Upper lobe of left lung (tissue), 6 donors: Measurements from ENCODE around the gene HDAC8. TPM values are rescaled to one million over a fixed set of nuclear protein-coding genes. Genes with fewer than 3 reads are reported as not detected.
A peak's percentile ranks its signal among the peaks of the same experiment; 100 is the strongest.
"Not testable (repeated sequence)": the region's sequence is repeated elsewhere in the genome, so short reads cannot be mapped to it uniquely, and the experiment has no call there.

ENCODE experiments used
- ATAC-seq, 2 donors: fragments of 200-7000 bp; cut with Tn5 transposase; one replicate each; pipeline ENCODE4 v1.9.1; 2022; ENCODE audit warnings: mild to moderate bottlenecking in 2 of 2, moderate library complexity in 2 of 2; ENCODE audit not compliant: low FRiP score in 2 of 2
- DNase-seq, 2 donors: peaks; one replicate each; pipeline ENCODE4 v3.0.0-alpha.2; 2019 to 2020
- H3K27ac ChIP-seq, 4 donors: fragments of 200-600 bp; sonication (generic); one replicate each; pipeline ENCODE4 v1.5.1; 2016 to 2019
- H3K27me3 ChIP-seq, 4 donors: fragments of 200-600 bp; sonication (generic); one replicate each; pipeline ENCODE4 v1.5.1; 2017 to 2019
- H3K36me3 ChIP-seq, 4 donors: fragments of 200-600 bp; sonication (generic); one replicate each; pipeline ENCODE4 v1.5.1; 2016 to 2019
- H3K4me1 ChIP-seq, 4 donors: fragments of 200-600 bp; sonication (generic); one replicate each; pipeline ENCODE4 v1.5.1; 2018 to 2019
- H3K4me3 ChIP-seq, 4 donors: fragments of 200-600 bp; sonication (generic); one replicate each; pipeline ENCODE4 v1.5.1; 2017 to 2019; ENCODE audit warnings: mild to moderate bottlenecking in 2 of 4, moderate library complexity in 1 of 4
- H3K9me3 ChIP-seq, 4 donors: fragments of 200-600 bp; sonication (generic); one replicate each; pipeline ENCODE4 v1.5.1; 2018 to 2019
- CTCF ChIP-seq, 6 experiments: fragments of 450-650 bp in 4 of 6; fragments of 200-600 bp in 2 of 6; sonication (generic) in 2 of 6; IDR thresholded peaks; one replicate each; pipeline ENCODE4 v1.5.1; 2016 to 2019; ENCODE audit warnings: antibody characterized with exemption in 6 of 6
- EP300 ChIP-seq, 4 donors: sonication (generic); formaldehyde crosslinking; IDR thresholded peaks; one replicate each; pipeline ENCODE4 v1.5.1; 2017; ENCODE audit warnings: antibody characterized with exemption in 4 of 4, control low read depth in 2 of 4
- POLR2A ChIP-seq, 4 donors: fragments of 450-650 bp; IDR thresholded peaks; one replicate each; pipeline ENCODE4 v1.5.1; 2016 to 2017; ENCODE audit warnings: antibody characterized with exemption in 4 of 4, mild to moderate bottlenecking in 2 of 4
- POLR2AphosphoS5 ChIP-seq, 2 donors: sonication (generic); formaldehyde crosslinking; IDR thresholded peaks; one replicate each; pipeline ENCODE4 v1.5.1; 2017; ENCODE audit warnings: antibody characterized with exemption in 2 of 2
- WGBS, 2 donors: methylation state at CpG; one replicate each; pipeline ENCODE4 v1.1.5; 2017 to 2018; 5-methylcytosine and 5-hydroxymethylcytosine counted together
- total RNA-seq, 6 donors: library from RNA; depleted of rRNA in 4 of 6; stranded (reverse); fragments of >200 nt in 4 of 6; gene quantifications; one replicate each; pipeline versions ENCODE4 v1.1.0 to v1.2.1, GENCODE V29; 2016 to 2021
- donor health status: DM: no; HTN: no; CAD: no; lungs with moderate emphysema.
- donor health status: DM: no; HTN: yes; CAD: no; lungs with severe emphysema.

HDAC8 gene
- total RNA-seq, 6 donors from 2014 or later: 21.5 to 56.6 (median 35.0) TPM

DNA sequence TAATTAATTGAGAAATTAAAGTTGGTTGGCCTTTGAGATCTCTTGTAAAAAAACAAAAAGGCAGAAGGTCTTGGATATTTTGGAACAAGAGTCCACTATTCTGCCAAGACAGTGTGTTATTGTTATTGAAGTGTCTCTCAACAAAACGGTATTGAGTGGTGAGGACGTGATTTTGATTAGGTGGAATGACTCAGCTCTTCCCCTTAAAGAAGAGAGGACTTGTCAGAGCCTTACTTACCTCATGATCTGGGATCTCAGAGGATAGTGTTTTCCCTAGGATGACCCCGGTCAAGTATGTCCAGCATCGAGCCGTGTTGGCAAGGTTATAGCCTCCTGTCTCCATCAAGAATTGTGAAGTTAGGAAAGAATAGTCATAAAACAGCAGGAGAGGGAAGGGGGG lies 110.9 kb downstream of the HDAC8 start:
- no peak for TF ChIP-seq CTCF (IDR thresholded peaks at IDR 0.05)
- TF ChIP-seq POLR2AphosphoS5 (IDR thresholded peaks at IDR 0.05): no peak
- TF ChIP-seq EP300 (IDR thresholded peaks at IDR 0.05): no peak
- TF ChIP-seq POLR2A (IDR thresholded peaks at IDR 0.05): no peak
- Histone ChIP-seq H3K27ac (no peak overlapping the region), H3K9me3 (no peaks in the 10 kb centered on the region), H3K36me3 (peaks cover 0 to 8% (median 0%) of the 10 kb centered on the region in 4 donors), H3K4me3 (no peak overlapping the region), H3K27me3 (no peaks in the 10 kb centered on the region), H3K4me1 (no peaks in the 10 kb centered on the region)
- no peak for DNase-seq
- 71 to 83% methylated on average over 5 of the region's 5 CpGs for WGBS, 2 donors
- no peak for ATAC-seq

DNA sequence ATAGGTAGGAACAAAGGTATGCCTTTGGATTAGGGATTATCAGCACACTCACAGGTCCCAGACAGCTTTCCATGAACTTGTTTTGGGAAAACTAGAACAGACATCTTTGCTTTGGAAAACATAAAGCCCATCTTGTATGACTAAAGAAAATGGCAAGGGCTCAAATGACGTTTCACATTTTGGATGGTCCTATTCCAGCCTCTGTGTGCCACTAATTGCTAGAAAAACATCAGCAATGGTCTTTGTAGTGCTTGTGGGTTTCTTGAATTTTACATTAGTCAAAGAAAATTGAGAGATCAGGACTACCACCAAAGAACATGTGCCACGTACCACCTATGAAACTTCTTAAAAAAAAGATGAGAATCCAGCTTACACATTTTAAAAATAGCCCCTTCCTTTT lies 111.4 kb downstream of the HDAC8 start:
- TF ChIP-seq POLR2AphosphoS5 (IDR thresholded peaks at IDR 0.05) (no peak), EP300 (IDR thresholded peaks at IDR 0.05) (no peak), POLR2A (IDR thresholded peaks at IDR 0.05) (no peak), CTCF (IDR thresholded peaks at IDR 0.05) (no peak)
- H3K9me3 ChIP-seq: no peaks in the 10 kb centered on the region
- DNase-seq: no peak
- WGBS, 2 donors: 78 to 90% methylated on average over 2 of the region's 2 CpGs
- no peak overlapping the region for H3K27ac ChIP-seq
- no peak overlapping the region for H3K4me3 ChIP-seq
- peaks cover 0 to 8% (median 0%) of the 10 kb centered on the region in 4 donors for H3K36me3 ChIP-seq
- no peak for ATAC-seq
- H3K27me3 ChIP-seq: no peaks in the 10 kb centered on the region
- H3K4me1 ChIP-seq: no peaks in the 10 kb centered on the region

DNA sequence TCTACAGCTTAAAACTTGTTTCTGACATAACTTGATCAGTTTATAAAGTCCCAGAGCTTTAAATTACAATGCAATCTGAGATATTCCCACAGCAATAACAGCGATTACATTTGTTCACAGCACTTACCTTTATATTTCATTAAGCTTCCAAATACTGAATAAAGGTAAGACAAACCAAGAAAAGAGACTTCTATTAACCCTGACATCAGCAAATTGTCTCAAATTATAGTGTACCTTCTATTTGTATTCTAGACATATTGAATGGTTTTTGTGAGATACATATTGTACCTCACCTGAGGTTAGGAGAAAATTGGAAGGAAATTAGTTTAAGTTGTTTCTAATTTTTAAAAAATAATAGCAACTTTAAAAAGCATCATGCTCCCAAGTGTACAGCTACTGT lies 111.9 kb downstream of the HDAC8 start:
- DNase-seq (no peak), ATAC-seq (no peak)
- no peaks in the 10 kb centered on the region for H3K4me1 ChIP-seq
- TF ChIP-seq CTCF (IDR thresholded peaks at IDR 0.05) (no peak), EP300 (IDR thresholded peaks at IDR 0.05) (no peak), POLR2A (IDR thresholded peaks at IDR 0.05) (no peak), POLR2AphosphoS5 (IDR thresholded peaks at IDR 0.05) (no peak)
- no peaks in the 10 kb centered on the region for H3K9me3 ChIP-seq
- no peaks in the 10 kb centered on the region for H3K27me3 ChIP-seq
- H3K27ac ChIP-seq: no peak overlapping the region
- peaks cover 0 to 8% (median 0%) of the 10 kb centered on the region in 4 donors for H3K36me3 ChIP-seq
- WGBS, 2 donors: 94% methylated on average over 1 of the region's 1 CpG
- no peak overlapping the region for H3K4me3 ChIP-seq

DNA sequence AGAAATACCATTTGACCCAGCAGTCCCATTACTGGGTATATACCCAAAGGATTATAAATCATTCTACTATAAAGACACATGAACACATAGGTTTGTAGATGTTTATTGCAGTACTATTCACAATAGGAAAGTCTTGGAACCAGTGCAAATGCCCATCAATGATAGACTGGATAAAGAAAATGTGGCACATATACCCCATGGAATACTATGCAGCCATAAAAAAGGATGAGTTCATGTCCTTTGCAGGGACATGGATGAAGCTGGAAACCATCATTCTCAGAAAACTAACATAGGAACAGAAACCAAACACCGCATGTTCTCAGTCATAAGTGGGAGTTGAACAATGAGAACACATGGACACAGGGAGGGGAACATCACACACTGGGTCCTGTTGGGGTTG lies 123.6 kb downstream of the HDAC8 start:
- DNase-seq, H3K4me1 ChIP-seq, H3K9me3 ChIP-seq, H3K36me3 ChIP-seq, H3K4me3 ChIP-seq, H3K27ac ChIP-seq, H3K27me3 ChIP-seq, ATAC-seq: not testable (repeated sequence)
- 92 to 95% methylated on average over 1 of the region's 1 CpG for WGBS, 2 donors

DNA sequence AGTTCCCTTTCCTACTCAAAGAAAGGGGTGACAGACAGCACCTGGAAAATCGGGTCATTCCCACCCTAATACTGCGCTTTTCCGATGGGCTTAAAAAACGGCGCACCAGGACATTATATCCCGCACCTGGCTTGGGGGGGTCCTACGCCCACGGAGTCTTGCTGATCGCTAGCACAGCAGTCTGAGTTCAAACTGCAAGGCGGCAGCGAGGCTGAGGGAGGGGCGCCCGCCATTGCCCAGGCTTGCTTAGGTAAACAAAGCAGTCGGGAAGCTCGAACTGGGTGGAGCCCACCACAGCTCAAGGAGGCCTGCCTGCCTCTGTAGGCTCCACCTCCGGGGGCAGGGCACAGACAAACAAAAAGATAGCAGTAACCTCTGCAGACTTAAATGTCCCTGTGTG lies 131.9 kb downstream of the HDAC8 start:
- peak in 1 of 2 donors; percentile 12 for DNase-seq
- not testable (repeated sequence) for H3K4me3 ChIP-seq, ATAC-seq, H3K36me3 ChIP-seq, H3K27ac ChIP-seq, H3K4me1 ChIP-seq, H3K27me3 ChIP-seq
- peaks cover 0 to 10% (median 0%) of the 10 kb centered on the region in 4 donors for H3K9me3 ChIP-seq
- 97 to 100% methylated on average over 3 to 16 of the region's 16 CpGs for whole genome bisulfite sequencing, 2 donors

- ATAC-seq (no peak), DNase-seq (no peak)
- H3K27me3 ChIP-seq: no peaks in the 10 kb centered on the region
- peaks cover 0 to 8% (median 0%) of the 10 kb centered on the region in 4 donors for H3K36me3 ChIP-seq
- no peak overlapping the region for H3K4me3 ChIP-seq
- no peak for TF ChIP-seq POLR2A (IDR thresholded peaks at IDR 0.05)
- TF ChIP-seq CTCF (IDR thresholded peaks at IDR 0.05): no peak
- H3K9me3 ChIP-seq: peaks cover 0 to 10% (median 0%) of the 10 kb centered on the region in 4 donors
- no peaks in the 10 kb centered on the region for H3K4me1 ChIP-seq
- H3K27ac ChIP-seq: no peak overlapping the region
These were observed 136.6 kb downstream of the HDAC8 start for GRCh38 chrX:72436010-72436409.
